Measurements from ENCODE around the gene TMA7B. TPM values are rescaled to one million over a fixed set of nuclear protein-coding genes. Genes with fewer than 3 reads are reported as not detected.

The TMA7B gene
- total RNA-seq = not detected in 2 replicates

DNA sequence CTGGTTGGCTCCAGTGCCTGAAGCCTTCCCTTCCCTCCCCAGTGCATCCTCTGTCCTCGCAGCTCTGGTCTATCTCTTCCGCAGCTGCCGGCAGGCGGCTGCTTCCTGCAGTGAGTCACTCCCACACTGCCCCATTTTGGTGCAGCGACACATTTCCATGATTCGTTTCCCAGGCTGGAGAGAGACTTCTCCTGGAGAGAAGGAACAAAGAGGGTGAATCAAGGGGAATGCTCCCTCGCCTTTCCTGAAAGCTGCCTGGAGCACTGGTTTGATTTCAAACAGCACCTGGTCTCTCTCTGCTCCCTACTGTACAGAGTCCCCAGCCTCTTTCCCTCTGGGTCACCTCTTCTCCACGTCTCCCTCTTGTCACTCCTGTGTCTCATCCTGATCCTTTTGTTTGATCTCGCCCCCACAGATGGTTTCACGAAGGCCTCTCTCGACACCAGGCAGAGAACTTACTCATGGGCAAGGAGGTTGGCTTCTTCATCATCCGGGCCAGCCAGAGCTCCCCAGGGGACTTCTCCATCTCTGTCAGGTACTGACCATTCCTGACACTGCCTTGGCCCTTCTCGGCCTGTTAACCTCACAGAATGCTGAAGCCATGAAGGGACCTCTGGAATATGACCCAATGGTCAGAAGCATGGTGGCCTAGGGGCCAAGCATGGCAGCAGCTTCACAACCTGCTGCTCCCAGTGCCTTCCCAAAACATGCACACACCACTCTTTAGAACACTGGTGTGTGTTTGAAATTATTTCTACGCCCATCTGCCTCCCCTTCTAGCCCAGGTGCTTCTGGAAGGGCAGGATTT is at the start of gene TMA7B:
Gene TMA7B (plus strand): TSS at position 758 of the 808 bp plus-strand sequence. CDS start 3,978 bp downstream, outside the sequence.

GRCh38 chr22:39994566-39995392 is 34.6 kb downstream of the TMA7B start, which contains the start of gene FAM83F:
Gene FAM83F, plus strand, starts transcription at chr22:39994954. Its CDS starts 89 bp downstream, at chr22:39995043.

Other genes starting within 250 kb of the TMA7B start
- not detected in 2 replicates for gene ENTHD1, start 66.6 kb upstream of the TMA7B start, total RNA-seq
- not detected in 2 replicates for gene GRAP2, start 59.3 kb upstream of the TMA7B start, total RNA-seq
- gene FAM83F, start 34.6 kb downstream of the TMA7B start, total RNA-seq = not detected in 2 replicates
- gene TNRC6B, start 217.5 kb downstream of the TMA7B start, total RNA-seq = 18.7 and 26.5 TPM in 2 replicates

Measured in cardiac ventricle fibroblast (primary cell).